HUDEP-2 (cell line): Measurements from ENCODE around the gene PAPSS2.
"Not testable (repeated sequence)": the region's sequence is repeated elsewhere in the genome, so short reads cannot be mapped to it uniquely, and the experiment has no call there.

Source experiments
- DNase-seq, 76 experiments: peaks; one replicate each; lab custom pipeline; 2025; ENCODE audit not compliant: unreplicated experiment in 76 of 76; lab: John Stamatoyannopoulos, UW

Gene PAPSS2

DNA sequence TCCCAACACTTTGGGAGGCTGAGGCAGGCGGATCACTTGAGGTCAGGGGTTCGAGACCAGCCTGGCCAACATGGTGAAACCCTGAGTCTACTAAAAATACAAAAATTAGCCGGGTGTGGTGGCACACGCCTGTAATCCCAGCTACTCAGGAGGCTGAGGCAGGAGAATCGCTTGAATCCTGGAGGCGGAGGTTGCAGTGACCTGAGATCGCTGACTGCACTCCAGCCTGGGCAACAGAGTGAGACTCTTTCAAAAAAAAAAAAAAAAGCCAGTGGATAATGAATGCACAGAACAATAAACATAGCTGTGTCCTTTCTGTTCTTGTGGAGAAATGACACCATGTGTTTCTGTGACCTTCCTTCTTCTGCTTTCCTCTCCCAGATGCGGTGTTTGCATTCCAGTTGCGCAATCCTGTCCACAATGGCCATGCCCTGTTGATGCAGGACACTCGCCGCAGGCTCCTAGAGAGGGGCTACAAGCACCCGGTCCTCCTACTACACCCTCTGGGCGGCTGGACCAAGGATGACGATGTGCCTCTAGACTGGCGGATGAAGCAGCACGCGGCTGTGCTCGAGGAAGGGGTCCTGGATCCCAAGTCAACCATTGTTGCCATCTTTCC lies 83.4 kb downstream of the PAPSS2 start:
- not testable (repeated sequence) for DNase-seq

DNA sequence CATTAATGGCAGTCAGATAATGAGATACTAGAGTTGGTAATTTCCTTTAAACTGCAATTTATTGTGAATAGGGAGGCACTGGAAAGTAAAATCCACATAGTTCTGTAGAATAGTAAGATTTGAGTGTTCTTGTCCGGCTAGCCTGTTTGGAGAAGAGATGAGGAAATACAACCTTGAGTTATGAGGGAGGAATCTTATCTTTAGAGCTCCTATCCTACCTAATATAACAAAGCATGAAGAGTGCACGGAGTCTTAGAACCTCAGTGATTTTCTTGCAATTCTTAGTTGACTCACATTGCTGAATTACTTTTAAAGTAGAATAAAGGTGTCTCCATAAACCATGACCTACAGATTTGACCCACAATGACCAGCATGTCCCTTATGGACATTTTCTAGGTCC lies 84.9 kb downstream of the PAPSS2 start:
- DNase-seq: no peak

- no peak for DNase-seq
Measured at GRCh38 chr10:87746911-87747310, 87.2 kb downstream of the PAPSS2 start.

- DNase-seq: not testable (repeated sequence)
Measured at GRCh38 chr10:87748244-87748643, 88.6 kb downstream of the PAPSS2 start.

- DNase-seq: peak in 2 of 76 experiments; percentile 3 to 10
Measured at GRCh38 chr10:87750001-87750671, 90.5 kb downstream of the PAPSS2 start.

- no peak for DNase-seq
Measured at GRCh38 chr10:87750817-87751216, 91.1 kb downstream of the PAPSS2 start.

DNA sequence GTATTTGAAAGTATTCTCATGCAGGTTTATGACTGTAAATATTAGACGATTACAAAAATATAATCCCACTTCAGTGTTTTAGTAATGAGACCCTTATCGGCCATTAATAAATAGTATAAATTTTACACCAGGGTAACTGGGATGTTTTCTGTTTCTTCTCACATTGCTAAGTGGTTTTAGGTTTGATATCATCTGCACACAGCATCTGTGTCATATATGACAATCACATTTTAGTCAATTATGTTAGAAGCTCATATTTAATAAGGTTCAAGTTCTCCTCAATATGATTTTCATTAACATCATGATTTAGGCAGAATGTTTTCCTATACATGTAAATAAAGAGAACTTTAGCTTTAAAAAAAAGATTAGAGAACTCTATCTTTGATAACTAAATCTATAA lies 91.6 kb downstream of the PAPSS2 start:
- no peak for DNase-seq

GRCh38 chr10:87752566-87752965 lies 92.9 kb downstream of the PAPSS2 start:
- DNase-seq: no peak

- no peak for DNase-seq
Measured at GRCh38 chr10:87753995-87754866, 94.6 kb downstream of the PAPSS2 start.

DNA sequence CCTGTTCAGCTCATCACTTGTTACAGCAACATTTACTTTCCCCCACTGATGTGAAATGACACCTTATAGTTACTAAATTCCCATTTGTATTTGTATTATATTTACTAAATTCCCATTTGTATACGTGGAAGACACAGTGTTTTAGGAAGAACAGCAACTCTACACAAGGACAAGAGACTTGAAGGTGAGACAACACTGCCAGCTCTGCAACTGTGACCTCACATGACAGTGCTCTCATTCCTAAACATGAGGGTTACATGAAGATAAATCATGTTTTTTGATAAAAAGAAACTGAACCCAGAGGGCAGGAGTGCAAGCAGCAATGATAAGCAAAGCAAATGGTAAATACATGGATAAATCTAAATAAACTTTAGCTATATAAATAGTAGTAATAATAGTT lies 98.0 kb downstream of the PAPSS2 start:
- no peak for DNase-seq

GRCh38 chr10:87759551-87759950 lies 99.9 kb downstream of the PAPSS2 start:
- no peak for DNase-seq

- DNase-seq: no peak
Measured at GRCh38 chr10:87760195-87760905, 100.7 kb downstream of the PAPSS2 start.

DNA sequence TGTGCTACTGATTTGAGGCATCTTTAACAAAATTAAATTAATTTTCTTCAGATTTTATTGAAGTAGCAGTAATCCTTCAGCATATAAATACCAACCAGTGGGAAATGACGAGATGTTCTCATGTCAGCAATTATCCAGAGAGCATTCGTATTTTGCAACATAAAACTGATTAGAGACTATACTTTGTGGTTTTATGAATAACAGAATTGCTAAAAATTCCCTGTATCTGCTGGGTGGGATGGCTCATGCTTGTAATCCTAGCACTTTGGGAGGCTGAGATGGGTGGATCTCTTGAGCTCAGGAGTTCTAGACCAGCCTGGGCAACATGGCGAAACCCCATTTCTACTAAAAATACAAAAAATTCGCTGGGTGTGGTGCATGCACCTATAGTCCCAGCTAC lies 101.5 kb downstream of the PAPSS2 start:
- DNase-seq: no peak

GRCh38 chr10:87761892-87762291 lies 102.2 kb downstream of the PAPSS2 start:
- DNase-seq: peak in 3 of 76 experiments; percentile 4 to 10 (median 5)

DNA sequence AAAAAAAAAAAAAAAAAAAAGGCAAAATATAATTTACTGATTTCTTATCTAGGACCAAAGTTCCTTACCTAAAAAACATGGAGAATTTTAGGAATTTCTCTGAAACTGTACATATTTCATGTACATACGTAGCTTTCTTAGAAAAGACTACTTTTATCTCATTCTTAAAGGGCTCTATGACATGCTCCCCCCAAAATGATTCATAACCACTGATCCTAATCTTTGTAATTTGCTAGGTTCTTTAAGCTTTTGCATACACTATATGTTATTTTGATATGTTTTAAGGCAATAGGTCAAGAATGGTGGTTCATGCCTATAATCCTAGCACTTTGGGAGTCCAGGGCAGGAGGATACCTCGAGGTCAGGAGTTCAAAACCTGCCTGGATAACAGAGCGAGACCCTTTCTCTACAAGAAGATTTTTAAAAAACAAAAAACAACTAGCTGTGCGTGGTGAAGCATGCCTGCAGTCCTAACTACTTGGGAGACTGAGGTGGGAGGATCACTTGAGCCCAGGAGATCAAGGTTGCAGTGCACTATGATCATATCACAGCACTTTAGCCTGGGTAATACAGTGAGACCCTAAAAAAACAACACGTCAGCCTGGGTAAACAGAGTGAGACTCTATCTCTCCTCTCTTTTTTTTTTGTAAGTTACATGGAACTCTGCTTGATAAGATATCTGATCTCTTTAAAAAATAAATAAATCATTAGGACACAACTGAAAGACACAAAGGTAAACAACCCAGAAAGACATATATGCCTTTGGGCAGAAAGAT lies 103.6 kb downstream of the PAPSS2 start:
- peak in 1 of 76 experiments; percentile 17 for DNase-seq

DNA sequence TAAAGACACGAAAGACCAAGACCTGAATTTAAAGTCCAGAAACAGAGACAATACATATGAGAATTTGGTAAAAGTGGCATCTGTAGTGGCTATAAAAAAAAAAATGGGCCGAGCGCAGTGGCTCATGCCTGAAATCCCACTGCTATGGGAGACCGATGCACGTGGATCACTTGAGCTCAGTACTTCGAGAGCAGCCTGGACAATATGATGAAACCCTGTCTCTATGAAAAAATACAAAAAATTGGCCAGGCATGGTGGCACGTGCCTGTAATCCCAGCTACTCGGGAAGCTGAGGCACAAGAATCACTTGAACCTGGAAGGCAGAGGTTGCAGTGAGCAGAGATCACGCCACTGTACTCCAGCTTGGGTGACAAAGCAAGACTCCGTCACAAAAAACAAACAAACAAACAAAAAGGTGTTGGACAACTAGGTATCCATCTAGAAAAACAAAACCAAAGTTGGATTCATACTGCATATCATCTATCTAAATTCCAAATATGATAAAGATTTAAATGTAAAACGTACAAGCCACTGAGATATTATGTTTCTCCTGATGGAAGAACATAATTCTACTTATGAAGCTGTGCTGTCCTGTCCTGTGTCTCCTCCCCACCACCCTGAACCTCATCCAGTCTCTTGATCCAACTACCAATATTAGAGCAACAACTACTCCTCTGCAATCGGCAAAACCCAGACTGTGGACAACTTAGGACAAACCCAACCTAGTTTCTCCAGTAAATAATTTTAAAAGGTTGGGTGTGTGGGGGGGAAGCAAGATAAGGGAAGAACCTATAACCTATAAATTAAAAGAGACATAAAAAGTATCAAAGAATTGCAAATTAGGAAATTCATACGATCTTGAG lies 104.6 kb downstream of the PAPSS2 start:
- no peak for DNase-seq

GRCh38 chr10:87765666-87766376 lies 106.1 kb downstream of the PAPSS2 start:
- no peak for DNase-seq

- no peak for DNase-seq
Measured at GRCh38 chr10:87767253-87767652, 107.6 kb downstream of the PAPSS2 start.
